ENCODE results near the gene SNX32.

Gene SNX32

DNA sequence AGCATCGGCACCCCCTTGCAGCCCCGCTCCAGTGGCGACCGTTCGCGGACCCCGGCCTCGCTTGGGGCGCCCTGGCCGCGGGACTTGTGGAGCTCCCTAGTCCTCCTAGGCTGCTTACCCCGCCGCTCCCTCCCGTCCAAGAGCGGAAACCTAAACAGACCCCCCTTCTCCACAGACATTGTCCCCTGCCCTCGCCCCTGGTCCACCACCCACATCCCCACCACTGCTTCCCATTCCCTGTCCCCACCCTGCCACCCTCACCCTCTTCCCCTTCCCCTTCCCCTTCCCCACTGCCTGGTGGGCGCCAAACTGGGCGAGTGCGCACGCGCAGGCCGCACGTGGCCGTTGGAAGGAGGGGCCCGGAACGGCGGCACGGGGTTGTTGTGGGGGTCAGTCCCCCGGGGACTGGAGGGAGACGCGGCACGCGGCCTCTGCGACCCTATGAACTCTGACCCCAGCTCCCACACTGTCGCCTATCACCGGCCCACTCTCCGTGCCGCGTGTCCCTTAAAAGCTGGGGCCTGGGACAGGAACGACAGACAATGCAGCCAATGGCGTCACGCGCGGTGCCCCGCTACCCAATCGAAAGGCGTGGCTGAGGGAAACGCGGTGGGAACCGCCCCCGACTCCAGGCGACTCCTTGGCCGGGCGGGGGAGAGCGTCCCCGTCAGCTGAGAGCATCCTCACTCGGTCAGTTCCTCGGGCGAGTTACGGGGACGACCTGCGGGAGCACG lies at the start of gene SNX32:
SNX32 (plus strand) TSS at position 667 of the 734 bp plus-strand sequence. CDS start 103 bp downstream, outside the sequence.
- DNase-seq (ENCODE audit: low read depth) = peak; percentile 91

DNA sequence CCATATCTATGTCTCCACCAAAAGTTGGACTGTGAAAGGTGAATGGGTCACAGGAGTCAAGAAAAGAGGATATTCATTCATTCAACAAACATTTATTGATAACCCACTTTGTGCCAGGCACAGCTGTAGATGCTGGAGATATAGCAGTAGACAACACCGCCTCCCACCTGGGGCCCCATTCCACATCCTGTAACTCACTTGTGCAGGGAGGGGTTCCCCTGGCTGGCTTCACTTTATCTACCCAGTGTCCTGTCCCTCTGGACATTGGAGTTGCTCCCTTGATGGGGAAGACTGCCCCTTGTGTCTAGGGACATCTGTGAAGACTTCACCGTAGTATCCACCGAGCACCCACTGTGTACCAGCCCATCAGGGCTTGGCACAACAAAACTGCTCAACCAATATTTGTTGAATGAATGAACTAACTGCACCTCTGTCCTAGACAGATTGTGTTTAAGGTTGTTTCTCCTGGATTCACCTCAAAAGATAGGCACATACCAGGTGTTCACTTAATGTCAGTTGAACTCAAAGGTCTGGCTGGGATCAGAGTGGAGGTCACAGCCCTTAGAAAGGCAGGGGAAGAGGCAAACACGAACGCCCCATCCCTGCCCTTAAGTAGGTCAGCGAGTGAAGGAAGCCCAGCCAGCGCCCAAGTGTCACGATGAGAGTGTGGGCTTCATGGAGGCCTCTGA lies 48.3 kb upstream of the SNX32 start:
- DNase-seq (ENCODE audit: low read depth) = no peak

- no peak for DNase-seq (ENCODE audit: low read depth)
Measured at GRCh38 chr11:65786008-65786785, 47.6 kb upstream of the SNX32 start.

- no peak for DNase-seq (ENCODE audit: low read depth)
Measured at GRCh38 chr11:65786786-65787636, 46.8 kb upstream of the SNX32 start, which contains the start of gene OVOL1. Gene OVOL1, plus strand, starts transcription at chr11:65787063. Its CDS starts 311 bp downstream, at chr11:65787374.

DNA sequence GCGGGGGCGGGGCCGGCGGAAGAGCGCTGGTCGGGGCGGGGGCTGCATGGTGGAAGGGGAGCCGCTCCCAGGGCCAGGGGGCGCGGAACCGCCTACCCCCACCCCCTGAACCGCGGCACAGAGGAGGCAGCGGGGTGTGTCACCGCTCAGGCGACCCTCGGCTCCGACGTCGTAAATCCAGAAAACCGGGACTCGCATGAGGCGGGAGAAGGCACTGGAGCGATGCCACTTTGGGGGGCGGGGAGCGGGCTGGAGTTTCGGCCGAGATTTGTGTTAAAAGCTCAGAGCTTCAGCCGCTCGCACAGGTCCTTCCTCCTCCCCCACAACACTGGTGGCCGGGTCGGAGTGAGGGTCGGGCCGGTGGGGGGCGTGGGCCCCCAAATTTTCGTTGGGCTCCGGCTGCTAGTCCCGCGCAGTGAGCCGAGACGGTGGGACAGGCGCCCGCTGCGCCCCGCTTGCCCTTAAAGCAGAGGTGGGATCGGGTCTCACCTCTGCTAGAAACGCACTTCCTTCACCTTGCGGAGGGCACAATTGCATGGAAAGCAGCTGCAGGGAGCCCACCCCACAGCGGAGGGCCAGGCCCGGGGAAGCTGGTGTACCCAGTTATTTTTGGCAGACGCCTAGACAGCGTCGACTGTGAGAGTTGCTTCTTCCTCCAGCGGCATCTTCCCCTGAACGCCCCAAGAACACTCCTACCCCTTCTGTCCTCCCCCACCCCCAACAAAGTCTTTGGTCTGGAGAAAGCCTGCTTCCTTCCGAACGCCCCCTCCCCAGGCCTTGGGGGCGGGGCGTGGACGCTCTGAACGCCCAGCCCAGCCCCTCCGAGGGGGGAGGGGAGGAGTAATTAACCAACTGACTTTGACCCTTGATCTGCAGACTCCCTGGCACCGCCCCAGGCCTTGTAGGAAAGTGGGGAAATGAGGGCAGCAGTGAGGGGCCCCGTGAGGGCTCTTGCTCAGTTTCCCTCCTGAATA lies 45.8 kb upstream of the SNX32 start:
- no peak for DNase-seq (ENCODE audit: low read depth)

GRCh38 chr11:65788821-65789220 lies 44.9 kb upstream of the SNX32 start:
- no peak for DNase-seq (ENCODE audit: low read depth)

- no peak for DNase-seq (ENCODE audit: low read depth)
Measured at GRCh38 chr11:65789230-65790103, 44.3 kb upstream of the SNX32 start.

GRCh38 chr11:65790104-65790901 lies 43.5 kb upstream of the SNX32 start:
- DNase-seq (ENCODE audit: low read depth) = no peak

DNA sequence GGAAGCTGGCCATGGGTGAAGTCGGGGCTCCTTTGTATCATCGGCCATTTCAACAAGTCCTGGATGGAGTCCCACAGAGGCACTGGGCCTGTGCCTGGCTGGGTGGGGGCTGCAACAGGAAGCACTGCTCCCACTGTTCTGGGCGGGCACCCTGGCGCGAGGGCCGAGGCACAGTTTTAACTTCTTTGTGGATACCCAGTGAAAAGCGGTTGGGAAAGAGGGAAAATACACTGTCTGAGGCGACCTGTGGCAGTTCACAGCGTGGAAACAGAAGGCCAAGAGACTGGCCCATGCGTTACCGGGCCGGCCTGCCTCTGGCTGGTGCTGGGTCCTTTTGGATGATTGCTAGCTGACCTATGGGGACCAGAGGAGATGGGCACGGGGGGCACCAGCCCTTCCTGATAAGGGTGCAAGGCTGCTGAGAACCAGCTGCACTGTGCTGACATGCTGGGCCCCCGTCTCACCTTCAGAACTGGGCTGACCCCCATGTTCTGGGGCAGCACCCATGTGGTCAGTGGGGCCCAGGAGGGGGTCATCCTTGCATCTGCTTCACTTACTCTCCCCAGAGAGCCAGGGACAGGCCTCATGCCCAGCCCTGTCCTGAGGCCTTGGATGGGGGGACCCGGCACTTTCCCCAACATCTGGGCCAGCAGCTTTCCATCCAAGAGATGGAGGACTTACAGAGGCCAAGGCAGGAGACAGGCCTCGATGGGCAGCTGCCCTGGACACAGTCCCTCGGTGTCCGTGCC lies 42.7 kb upstream of the SNX32 start:
- DNase-seq (ENCODE audit: low read depth) = no peak

DNA sequence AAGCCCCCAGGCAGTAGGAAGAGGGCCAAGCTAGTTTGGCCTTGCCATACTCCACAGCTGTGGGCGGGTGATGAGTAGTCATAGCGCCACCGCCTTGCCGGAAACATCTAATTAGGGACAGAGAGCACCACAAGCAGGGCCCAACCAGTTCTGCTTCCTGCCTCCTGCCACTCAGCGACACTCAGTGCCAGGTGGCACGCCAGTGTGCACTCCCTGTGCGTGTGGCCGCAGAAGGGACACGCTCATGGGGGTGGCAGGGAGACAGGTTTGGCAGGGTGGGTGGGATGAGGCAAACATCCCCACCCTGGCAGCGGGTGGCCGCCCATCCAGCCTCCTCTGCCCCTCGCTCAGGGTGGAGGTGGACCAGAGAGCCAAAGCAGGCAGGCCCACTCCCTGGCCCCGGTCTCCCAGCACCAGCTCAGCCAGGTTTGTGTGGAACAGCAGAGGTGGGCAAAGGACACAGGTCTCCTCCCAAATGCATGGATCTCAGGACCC lies 42.0 kb upstream of the SNX32 start:
- no peak for DNase-seq (ENCODE audit: low read depth)

DNA sequence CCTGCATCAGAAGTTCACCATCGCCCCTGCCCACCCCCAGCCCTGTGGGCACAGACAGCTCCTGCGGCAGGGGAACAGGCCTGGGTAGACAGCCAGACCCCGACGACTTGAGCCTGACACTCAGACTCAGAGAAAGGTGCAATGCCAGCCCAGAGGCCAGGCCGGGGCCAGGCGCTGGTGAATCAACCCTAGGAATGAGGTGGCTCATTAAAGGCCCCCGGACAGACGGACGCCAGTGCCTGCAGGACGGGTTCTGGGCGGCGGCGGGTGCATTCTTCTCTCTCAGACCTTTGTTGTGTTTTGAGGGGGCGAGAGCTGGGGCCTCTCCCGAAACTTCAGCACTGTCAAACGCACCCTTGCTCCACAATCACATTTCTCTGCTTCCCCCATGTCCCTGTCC lies 41.3 kb upstream of the SNX32 start:
- no peak for DNase-seq (ENCODE audit: low read depth)

DNA sequence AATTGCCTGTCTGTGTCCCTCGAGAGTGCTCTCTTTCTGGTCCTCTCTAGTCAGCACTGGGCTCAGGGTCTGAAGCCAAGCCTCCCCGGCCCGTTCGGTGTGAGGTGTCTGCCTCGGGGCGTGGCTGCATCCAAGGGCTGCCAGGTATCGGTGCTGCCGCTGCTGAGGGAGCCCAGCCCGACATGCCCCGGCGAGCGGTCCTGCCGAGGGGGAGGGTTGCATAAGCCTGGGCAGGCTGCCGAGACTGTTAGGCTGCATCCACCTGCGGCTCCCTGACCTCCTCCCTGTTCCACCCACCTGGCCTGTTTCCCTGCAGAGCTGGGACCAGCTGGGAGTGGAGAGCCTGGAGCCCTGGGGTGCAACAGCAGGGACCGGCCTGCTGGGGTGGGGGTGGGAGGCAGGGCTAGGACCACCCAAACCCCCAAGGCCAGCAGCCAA lies 40.6 kb upstream of the SNX32 start:
- DNase-seq (ENCODE audit: low read depth) = no peak

DNA sequence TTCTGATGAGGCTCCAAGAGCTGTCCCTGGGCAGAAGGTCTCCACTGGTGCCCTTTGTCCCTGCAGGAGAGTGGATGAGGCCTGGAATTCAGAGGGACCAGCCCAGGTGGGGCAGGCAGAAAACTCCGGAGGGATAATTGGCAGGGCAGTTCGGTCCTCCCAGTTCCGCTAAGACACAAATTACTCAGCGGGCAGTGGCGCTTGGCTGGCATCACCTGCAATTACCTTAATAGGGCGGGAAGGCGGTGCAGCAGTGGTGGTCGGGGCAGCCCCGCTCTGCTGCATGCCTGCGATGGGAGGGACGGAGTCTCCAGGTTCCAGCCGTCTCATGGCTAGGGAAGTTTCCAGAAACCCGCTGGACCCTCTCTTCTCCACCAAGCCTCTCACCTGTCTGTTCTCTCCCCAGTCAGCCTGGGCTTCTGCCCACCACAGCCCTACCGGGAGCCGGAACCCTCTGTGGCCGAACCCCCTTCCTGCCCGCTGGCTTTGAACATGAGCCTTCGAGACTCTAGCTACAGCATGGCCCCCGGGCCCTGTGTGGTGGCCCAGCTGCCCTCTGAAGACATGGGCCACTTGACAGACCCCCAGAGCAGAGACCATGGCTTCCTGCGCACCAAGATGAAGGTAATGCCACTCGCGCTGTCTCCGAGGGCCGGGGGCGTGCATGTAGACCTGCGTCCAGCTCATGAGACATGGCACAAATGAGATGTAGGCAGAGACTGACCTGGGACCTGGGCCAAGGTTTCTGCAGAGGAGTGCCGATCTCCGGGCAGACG lies 40.0 kb upstream of the SNX32 start:
- no peak for DNase-seq (ENCODE audit: low read depth)

GRCh38 chr11:65794570-65795510 lies 38.9 kb upstream of the SNX32 start:
- DNase-seq (ENCODE audit: low read depth) = no peak

DNA sequence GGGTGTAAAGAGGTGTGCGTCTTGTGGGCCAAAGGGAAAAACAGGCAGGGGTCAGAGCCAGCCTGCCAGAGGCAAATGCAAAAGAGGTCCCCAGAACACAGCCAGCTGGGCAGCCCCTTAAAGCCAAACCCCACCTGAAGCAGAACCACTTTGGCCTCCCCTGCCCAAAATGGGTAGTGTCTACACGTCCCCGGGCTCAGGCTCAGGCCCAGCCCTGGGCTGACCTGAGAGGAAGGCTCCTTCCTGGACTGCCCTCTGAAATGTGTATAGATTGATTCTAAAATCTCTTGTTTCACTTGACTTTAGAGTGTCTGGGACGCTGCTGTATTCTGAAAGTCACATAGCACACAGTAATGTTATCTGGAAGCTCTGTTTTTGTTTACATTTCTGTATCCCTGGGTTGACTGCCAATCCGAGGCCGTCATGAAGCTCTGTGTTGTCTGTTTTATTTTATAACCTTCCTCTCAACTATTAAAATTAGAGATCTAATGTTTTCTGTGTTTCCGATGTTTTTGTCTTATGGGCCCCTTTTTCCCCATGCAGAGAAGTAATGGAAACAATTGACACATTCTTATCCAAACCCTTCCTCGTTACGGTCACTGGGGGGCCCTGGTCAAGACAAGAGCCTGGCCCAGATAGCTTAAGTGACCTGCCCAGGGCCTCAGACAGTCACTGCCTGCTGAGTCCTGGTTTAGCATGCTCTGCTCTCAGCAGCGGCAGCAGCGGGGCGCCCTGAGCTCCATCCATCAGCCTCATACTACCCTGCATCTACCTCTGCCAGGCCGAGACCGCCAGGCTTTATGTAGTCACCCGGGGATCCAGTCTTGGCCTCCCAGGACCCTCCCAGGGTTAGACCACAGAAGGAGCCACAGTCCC lies 36.8 kb upstream of the SNX32 start:
- DNase-seq (ENCODE audit: low read depth) = no peak
